ENCODE data around the gene PSENEN. TPM values are rescaled to one million over a fixed set of nuclear protein-coding genes. Genes with fewer than 3 reads are reported as not detected.

PSENEN gene
- total RNA-seq, 4 donors from 2014 or later = 20.4 to 35.7 (median 29.5) TPM

DNA sequence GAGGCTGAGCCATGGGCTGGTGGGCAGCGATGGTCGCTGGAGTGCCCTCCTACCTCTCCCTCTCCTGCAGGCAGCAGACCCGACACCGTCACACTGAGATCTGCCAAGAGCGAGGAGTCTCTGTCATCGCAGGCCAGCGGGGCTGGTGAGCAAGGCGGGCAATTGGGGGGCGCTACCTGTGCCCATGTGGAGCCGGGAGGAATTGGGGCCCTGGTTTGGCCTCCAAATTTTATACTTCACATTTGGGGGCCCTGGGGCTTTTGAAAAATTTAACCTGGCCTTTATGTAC is 39.8 kb downstream of the PSENEN start:
- peaks cover 0 to 73% of the 10 kb centered on the region in 2 donors for H3K36me3 ChIP-seq
- no peaks in the 10 kb centered on the region for H3K9me3 ChIP-seq
- no peak for ATAC-seq
- no peaks in the 10 kb centered on the region for H3K27me3 ChIP-seq
- H3K4me1 ChIP-seq = no peaks in the 10 kb centered on the region
- 65% methylated on average over 4 of the region's 10 CpGs; no CpG with 5 or more reads in 1 of the 2 donors for WGBS, 2 donors (ENCODE audit: low coverage in 1 of 2)
- no peak overlapping the region for H3K27ac ChIP-seq
- TF ChIP-seq, protein P1, sequence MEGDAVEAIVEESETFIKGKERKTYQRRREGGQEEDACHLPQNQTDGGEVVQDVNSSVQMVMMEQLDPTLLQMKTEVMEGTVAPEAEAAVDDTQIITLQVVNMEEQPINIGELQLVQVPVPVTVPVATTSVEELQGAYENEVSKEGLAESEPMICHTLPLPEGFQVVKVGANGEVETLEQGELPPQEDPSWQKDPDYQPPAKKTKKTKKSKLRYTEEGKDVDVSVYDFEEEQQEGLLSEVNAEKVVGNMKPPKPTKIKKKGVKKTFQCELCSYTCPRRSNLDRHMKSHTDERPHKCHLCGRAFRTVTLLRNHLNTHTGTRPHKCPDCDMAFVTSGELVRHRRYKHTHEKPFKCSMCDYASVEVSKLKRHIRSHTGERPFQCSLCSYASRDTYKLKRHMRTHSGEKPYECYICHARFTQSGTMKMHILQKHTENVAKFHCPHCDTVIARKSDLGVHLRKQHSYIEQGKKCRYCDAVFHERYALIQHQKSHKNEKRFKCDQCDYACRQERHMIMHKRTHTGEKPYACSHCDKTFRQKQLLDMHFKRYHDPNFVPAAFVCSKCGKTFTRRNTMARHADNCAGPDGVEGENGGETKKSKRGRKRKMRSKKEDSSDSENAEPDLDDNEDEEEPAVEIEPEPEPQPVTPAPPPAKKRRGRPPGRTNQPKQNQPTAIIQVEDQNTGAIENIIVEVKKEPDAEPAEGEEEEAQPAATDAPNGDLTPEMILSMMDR (IDR thresholded peaks at IDR 0.05) = no peak
- no peak overlapping the region for H3K4me3 ChIP-seq

DNA sequence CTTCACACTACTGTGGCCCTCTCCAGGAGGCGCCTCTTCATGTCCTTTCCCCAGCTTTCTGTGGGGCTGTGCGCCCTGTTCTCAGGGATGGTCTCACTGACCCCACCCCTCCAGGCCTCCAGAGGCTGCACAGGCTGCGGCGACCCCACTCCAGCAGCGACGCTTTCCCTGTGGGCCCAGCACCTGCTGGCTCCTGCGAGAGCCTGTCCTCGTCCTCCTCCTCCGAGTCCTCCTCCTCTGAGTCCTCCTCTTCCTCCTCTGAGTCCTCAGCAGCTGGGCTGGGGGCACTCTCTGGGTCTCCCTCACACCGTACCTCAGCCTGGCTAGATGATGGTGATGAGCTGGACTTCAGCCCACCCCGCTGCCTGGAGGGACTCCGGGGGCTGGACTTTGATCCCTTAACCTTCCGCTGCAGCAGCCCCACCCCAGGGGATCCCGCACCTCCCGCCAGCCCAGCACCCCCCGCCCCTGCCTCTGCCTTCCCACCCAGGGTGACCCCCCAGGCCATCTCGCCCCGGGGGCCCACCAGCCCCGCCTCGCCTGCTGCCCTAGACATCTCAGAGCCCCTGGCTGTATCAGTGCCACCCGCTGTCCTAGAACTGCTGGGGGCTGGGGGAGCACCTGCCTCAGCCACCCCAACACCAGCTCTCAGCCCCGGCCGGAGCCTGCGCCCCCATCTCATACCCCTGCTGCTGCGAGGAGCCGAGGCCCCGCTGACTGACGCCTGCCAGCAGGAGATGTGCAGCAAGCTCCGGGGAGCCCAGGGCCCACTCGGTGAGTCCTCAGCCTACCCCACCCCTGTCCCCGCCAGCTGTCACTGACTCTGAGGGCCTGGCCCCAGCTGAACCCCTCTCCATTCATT is 41.1 kb downstream of the PSENEN start:
- no peak overlapping the region for H3K27ac ChIP-seq
- no peak overlapping the region for H3K4me3 ChIP-seq
- H3K9me3 ChIP-seq = no peaks in the 10 kb centered on the region
- 84 to 91% methylated on average over 5 to 12 of the region's 31 CpGs for WGBS, 2 donors (ENCODE audit: low coverage in 1 of 2)
- H3K4me1 ChIP-seq = no peaks in the 10 kb centered on the region
- TF ChIP-seq POLR2AphosphoS5 (IDR thresholded peaks at IDR 0.05) = no peak
- TF ChIP-seq, protein P1 (IDR thresholded peaks at IDR 0.05) = no peak
- no peak for TF ChIP-seq POLR2A (IDR thresholded peaks at IDR 0.05)
- no peak for TF ChIP-seq EP300 (IDR thresholded peaks at IDR 0.05)
- H3K36me3 ChIP-seq = peaks cover 0 to 60% of the 10 kb centered on the region in 2 donors
- peaks cover 4% of the 10 kb centered on the region for H3K27me3 ChIP-seq
- no peak for ATAC-seq

DNA sequence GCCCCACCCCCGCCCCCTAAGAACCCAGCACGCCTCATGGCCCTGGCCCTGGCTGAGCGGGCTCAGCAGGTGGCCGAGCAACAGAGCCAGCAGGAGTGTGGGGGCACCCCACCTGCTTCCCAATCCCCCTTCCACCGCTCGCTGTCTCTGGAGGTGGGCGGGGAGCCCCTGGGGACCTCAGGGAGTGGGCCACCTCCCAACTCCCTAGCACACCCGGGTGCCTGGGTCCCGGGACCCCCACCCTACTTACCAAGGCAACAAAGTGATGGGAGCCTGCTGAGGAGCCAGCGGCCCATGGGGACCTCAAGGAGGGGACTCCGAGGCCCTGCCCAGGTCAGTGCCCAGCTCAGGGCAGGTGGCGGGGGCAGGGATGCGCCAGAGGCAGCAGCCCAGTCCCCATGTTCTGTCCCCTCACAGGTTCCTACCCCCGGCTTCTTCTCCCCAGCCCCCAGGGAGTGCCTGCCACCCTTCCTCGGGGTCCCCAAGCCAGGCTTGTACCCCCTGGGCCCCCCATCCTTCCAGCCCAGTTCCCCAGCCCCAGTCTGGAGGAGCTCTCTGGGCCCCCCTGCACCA is 41.9 kb downstream of the PSENEN start:
- H3K27me3 ChIP-seq = peaks cover 11% of the 10 kb centered on the region
- no peaks in the 10 kb centered on the region for H3K4me1 ChIP-seq
- H3K36me3 ChIP-seq = peaks cover 0 to 52% of the 10 kb centered on the region in 2 donors
- no peaks in the 10 kb centered on the region for H3K9me3 ChIP-seq
- H3K4me3 ChIP-seq = no peak overlapping the region
- no CpG with 5 or more reads among the region's 15 CpGs for WGBS, 2 donors (ENCODE audit: low coverage in 1 of 2)
- TF ChIP-seq, protein P1 (IDR thresholded peaks at IDR 0.05) = no peak
- no peak for TF ChIP-seq POLR2AphosphoS5 (IDR thresholded peaks at IDR 0.05)
- ATAC-seq = no peak
- H3K27ac ChIP-seq = no peak overlapping the region

DNA sequence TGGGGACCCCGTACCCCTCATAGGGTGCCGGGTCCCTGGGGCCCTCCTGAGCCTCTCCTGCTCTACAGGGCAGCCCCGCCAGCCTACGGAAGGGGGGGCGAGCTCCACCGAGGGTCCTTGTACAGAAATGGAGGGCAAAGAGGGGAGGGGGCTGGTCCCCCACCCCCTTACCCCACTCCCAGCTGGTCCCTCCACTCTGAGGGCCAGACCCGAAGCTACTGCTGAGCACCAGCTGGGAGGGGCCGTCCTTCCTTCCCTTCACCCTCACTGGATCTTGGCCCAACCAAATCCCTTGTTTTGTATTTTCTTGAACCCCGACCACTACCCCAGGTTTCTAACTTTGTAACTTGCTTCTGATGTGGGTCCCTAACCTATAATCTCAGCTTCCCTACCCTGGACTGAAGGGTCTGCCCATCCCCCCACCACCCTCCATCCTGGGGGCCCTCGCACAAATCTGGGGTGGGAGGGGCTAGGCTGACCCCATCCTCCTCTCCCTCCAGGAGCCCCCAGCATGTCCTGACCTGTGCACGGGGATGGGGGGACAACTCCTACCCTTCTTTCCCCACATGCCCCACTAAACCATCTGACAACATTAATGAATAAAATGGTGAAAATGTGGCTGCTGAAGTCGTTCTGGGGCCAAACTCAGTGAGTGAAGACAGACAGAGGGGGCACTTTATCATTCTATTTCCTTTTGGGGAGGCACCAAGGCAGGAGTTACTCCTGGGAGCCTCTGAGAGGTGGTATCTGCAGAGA is 42.9 kb downstream of the PSENEN start:
- peaks cover 19% of the 10 kb centered on the region for H3K27me3 ChIP-seq
- H3K4me1 ChIP-seq = no peaks in the 10 kb centered on the region
- TF ChIP-seq POLR2A (IDR thresholded peaks at IDR 0.05) (no peak), EP300 (IDR thresholded peaks at IDR 0.05) (no peak), POLR2AphosphoS5 (IDR thresholded peaks at IDR 0.05) (no peak)
- TF ChIP-seq, protein P1 (IDR thresholded peaks at IDR 0.05) = no peak
- WGBS, 2 donors (ENCODE audit: low coverage in 1 of 2) = 57% methylated on average over 2 of the region's 12 CpGs; no CpG with 5 or more reads in 1 of the 2 donors
- no peak overlapping the region for H3K27ac ChIP-seq
- H3K36me3 ChIP-seq = peaks cover 0 to 42% of the 10 kb centered on the region in 2 donors
- no peak for ATAC-seq
- no peaks in the 10 kb centered on the region for H3K9me3 ChIP-seq
- no peak overlapping the region for H3K4me3 ChIP-seq
